ENCODE results near the gene HDAC4. TPM values are rescaled to one million over a fixed set of nuclear protein-coding genes. Genes with fewer than 3 reads are reported as not detected.

The HDAC4 gene
- total and polyA plus RNA-seq, 9 donors: 7.0 to 74.0 (median 46.3) TPM

- Histone ChIP-seq H3K4me3 (no peak overlapping the region), H3K36me3 (no peaks in the 10 kb centered on the region), H3K27ac (no peak overlapping the region), H3K4me1 (ENCODE audit: insufficient read depth) (peaks cover 9% of the 10 kb centered on the region), H3K27me3 (no peaks in the 10 kb centered on the region), H3K9me3 (no peaks in the 10 kb centered on the region)
- TF ChIP-seq POLR2A (IDR thresholded peaks at IDR 0.05) (no peak), EP300 (IDR thresholded peaks at IDR 0.05) (no peak), CTCF (IDR thresholded peaks at IDR 0.05) (no peak)
- DNase-seq: peak in 1 of 5 donors; percentile 34
- 96 to 99% (median 96%) methylated on average over 10 of the region's 10 CpGs for WGBS, 3 donors
- intact Hi-C loops (cut with DNase I): no loop called here
These were observed 198.0 kb downstream of the HDAC4 start for GRCh38 chr2:239202836-239203235.

GRCh38 chr2:239202343-239202742 lies 198.5 kb downstream of the HDAC4 start:
- TF ChIP-seq EP300 (IDR thresholded peaks at IDR 0.05) (no peak), POLR2A (IDR thresholded peaks at IDR 0.05) (no peak), CTCF (IDR thresholded peaks at IDR 0.05) (no peak)
- H3K27me3 ChIP-seq: no peaks in the 10 kb centered on the region
- intact Hi-C loops (cut with DNase I): no loop called here
- H3K4me3 ChIP-seq: no peak overlapping the region
- H3K9me3 ChIP-seq: no peaks in the 10 kb centered on the region
- H3K4me1 ChIP-seq (ENCODE audit: insufficient read depth): peaks cover 9% of the 10 kb centered on the region
- no peaks in the 10 kb centered on the region for H3K36me3 ChIP-seq
- DNase-seq: peak in 2 of 5 donors; percentile 32 to 43
- WGBS, 3 donors: 93 to 94% (median 93%) methylated on average over 12 of the region's 12 CpGs
- H3K27ac ChIP-seq: peak overlapping the region in 1 of 2 donors; percentile 93

GRCh38 chr2:239201884-239202283 lies 198.9 kb downstream of the HDAC4 start:
- Histone ChIP-seq H3K9me3 (no peaks in the 10 kb centered on the region), H3K4me1 (ENCODE audit: insufficient read depth) (peaks cover 9% of the 10 kb centered on the region), H3K27me3 (no peaks in the 10 kb centered on the region), H3K27ac (peak overlapping the region in 1 of 2 donors; percentile 93), H3K4me3 (no peak overlapping the region), H3K36me3 (no peaks in the 10 kb centered on the region)
- DNase-seq: peak in 2 of 5 donors; percentile 27 to 28
- intact Hi-C loops (cut with DNase I): no loop called here
- 76 to 82% (median 79%) methylated on average over 7 of the region's 7 CpGs for WGBS, 3 donors
- TF ChIP-seq CTCF (IDR thresholded peaks at IDR 0.05) (no peak), POLR2A (IDR thresholded peaks at IDR 0.05) (no peak), EP300 (IDR thresholded peaks at IDR 0.05) (no peak)

- TF ChIP-seq EP300 (IDR thresholded peaks at IDR 0.05) (no peak), POLR2A (IDR thresholded peaks at IDR 0.05) (no peak), CTCF (IDR thresholded peaks at IDR 0.05) (no peak)
- Histone ChIP-seq H3K36me3 (no peaks in the 10 kb centered on the region), H3K4me1 (ENCODE audit: insufficient read depth) (peaks cover 9% of the 10 kb centered on the region), H3K27ac (peak overlapping the region; percentile 57 to 93), H3K9me3 (no peaks in the 10 kb centered on the region), H3K4me3 (no peak overlapping the region), H3K27me3 (no peaks in the 10 kb centered on the region)
- intact Hi-C loops (cut with DNase I): no loop called here
- WGBS, 3 donors: 17 to 28% (median 22%) methylated on average over 6 of the region's 6 CpGs
- peak; percentile 66 to 81 (median 72) for DNase-seq
These were observed 199.3 kb downstream of the HDAC4 start for GRCh38 chr2:239201531-239201876.
